Measurements from ENCODE around the gene GRM2.
"Not testable (repeated sequence)": the region's sequence is repeated elsewhere in the genome, so short reads cannot be mapped to it uniquely, and the experiment has no call there.

The GRM2 gene

DNA sequence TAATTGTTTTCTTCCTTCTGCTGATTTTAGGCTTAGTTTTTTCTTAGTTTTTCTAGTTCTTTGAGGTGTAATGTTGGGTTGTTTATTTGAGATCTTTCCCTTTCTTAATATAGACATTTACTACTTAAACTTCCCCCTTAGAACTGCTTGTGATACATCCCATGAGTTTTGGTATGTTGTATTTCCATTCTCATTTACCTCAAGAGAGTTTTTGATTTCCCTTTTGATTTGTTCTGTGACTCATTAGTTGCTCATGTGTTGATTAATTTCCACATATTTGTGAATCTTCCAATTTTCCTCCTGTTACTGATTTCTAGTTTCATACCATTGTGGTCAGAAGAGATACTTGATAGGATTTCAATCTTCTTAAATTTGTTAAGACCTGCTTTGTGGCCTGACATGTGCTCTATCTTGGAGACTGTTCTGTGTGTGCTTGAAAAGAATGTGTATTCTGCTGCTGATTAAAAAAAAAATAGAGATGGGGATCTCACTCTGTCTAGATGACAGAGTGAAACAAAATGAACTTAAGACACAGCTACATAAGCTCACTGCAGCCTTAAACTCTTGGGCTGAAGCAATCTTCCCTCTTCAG, 22.3 kb downstream of the GRM2 start:
- DNase-seq, result no peak

- DNase-seq, result no peak
These were observed 27.1 kb downstream of the GRM2 start for GRCh38 chr3:51733859-51734571.

- DNase-seq, result no peak
These were observed 27.7 kb downstream of the GRM2 start for GRCh38 chr3:51734572-51734907.

GRCh38 chr3:51735039-51735438, 28.2 kb downstream of the GRM2 start:
- no peak for DNase-seq

- DNase-seq, result no peak
These were observed 29.1 kb downstream of the GRM2 start for GRCh38 chr3:51735950-51736349.

GRCh38 chr3:51739110-51739509, 32.2 kb downstream of the GRM2 start:
- no peak for DNase-seq

- DNase-seq, result not testable (repeated sequence)
These were observed 35.5 kb downstream of the GRM2 start for GRCh38 chr3:51742320-51742719.

DNA sequence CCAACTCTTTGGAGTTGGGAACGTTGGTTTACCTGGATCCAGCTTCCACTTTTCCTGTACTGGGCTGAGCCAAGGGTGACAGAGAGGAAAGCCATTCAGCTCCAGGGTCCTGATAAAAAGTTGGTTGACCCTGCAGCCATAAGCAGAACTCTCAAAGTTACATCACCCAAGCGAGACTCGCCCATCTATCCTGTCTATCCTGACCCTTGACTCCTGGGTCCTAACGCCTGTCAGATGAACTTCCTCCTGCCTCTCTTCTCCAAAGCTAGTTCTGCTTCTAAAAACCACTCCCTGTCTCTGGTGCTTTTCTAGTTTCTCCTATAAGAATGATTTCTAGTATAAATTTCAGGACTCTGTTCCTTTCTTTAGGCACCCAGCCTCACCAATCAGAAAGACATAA, 36.1 kb downstream of the GRM2 start:
- not testable (repeated sequence) for DNase-seq

DNA sequence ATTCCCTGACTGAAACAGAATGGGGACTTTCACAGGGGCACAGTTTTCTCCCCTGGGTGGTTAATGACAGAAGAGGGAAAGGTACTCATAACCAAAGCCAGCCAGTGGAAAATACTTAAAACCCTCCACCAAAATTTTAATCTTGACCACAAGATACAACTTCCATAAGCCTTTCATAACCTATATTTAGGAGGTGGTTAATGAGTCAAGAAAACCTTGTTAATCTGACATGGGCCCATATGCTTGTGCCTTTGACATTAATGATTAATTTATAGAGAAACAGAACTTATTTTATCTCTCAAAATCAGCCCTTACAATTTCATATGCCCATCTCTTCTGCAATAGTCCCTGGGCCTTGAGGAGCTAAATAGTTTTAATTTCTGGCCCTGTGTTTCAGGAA, 41.0 kb downstream of the GRM2 start:
- DNase-seq, result no peak

DNA sequence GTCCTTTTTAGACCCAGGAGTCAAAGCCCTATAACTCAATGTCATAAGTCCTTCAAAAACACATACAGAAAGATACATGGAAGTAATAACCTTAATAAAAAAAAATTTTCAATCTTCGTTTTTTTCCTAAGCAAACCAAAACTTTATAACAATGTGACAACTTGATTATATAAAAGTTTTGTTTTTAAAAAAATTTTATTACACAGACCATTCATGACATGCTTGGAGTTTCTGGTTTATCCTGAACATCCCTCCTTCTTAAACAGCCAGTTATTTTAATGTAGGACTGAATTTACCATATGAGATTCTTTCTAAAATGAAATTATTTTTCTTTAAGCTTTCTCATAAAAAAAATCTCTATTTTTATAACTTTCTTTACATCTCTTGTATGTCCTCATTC, 41.5 kb downstream of the GRM2 start:
- DNase-seq, result no peak

GRCh38 chr3:51750878-51751277, 44.0 kb downstream of the GRM2 start:
- no peak for DNase-seq

- no peak for DNase-seq
These were observed 44.4 kb downstream of the GRM2 start for GRCh38 chr3:51751287-51751686.

- not testable (repeated sequence) for DNase-seq
These were observed 47.2 kb downstream of the GRM2 start for GRCh38 chr3:51753763-51754750.

GRCh38 chr3:51759203-51759602, 52.3 kb downstream of the GRM2 start:
- no peak for DNase-seq
